A673 (cell line): Measurements from ENCODE around the gene PHF14.

Source experiments
- CTCF ChIP-seq: fragments of 300-800, 200-600 bp; sonication (generic); conservative IDR thresholded peaks from 2 replicates; pipeline ENCODE4 v1.5.1; 2017; ENCODE audit warnings: low read depth, mild to moderate bottlenecking, antibody characterized with exemption, low read length, moderate library complexity, mixed read lengths
- EZH2 ChIP-seq: fragments of 200-600 bp; sonication (generic); IDR thresholded peaks from 2 replicates; pipeline ENCODE4 v1.6.1; 2017; ENCODE audit warnings: borderline replicate concordance, low read depth, mild to moderate bottlenecking, mixed read lengths, antibody characterized with exemption, low read length; ENCODE audit not compliant: poor library complexity, severe bottlenecking

- TF ChIP-seq EZH2 (no peak), CTCF (no peak)
Measured at GRCh38 chr7:11104578-11104977, 130.9 kb downstream of the PHF14 start.
